CD14-positive monocyte (primary cell): Measurements from ENCODE around the gene ZGPAT. TPM values are rescaled to one million over a fixed set of nuclear protein-coding genes. Genes with fewer than 3 reads are reported as not detected.

Experiments used
- DNase-seq, 3 donors: peaks; one replicate each; pipeline ENCODE4 v3.0.0-alpha.2; 2011 to 2022
- H2AFZ ChIP-seq: 2 replicates; pipeline ENCODE4 v1.6.0; 2012; ENCODE audit warnings: mild to moderate bottlenecking, low read depth, low read length, inconsistent platforms; ENCODE audit not compliant: insufficient read depth, poor library complexity, severe bottlenecking
- H3K27ac ChIP-seq, 2 donors: 1 replicate in 1 of 2; 2 replicates in 1 of 2; pipeline ENCODE4 v1.5.1; 2012 to 2013; ENCODE audit warnings: low read length in 2 of 2, control low read depth in 1 of 2, inconsistent platforms in 1 of 2, low read depth in 1 of 2, mild to moderate bottlenecking in 1 of 2
- H3K27me3 ChIP-seq, 2 donors: one replicate each; pipeline versions ENCODE4 v1.6.0 to v1.6.1; 2011 to 2013; ENCODE audit warnings: low read length in 2 of 2; ENCODE audit not compliant: control insufficient read depth in 2 of 2, insufficient read depth in 2 of 2
- H3K36me3 ChIP-seq, 2 donors: replicated peaks in 1 of 2; 1 replicate in 1 of 2; 2 replicates in 1 of 2; pipeline versions ENCODE4 v1.5.1 to v1.6.1; 2012 to 2013; ENCODE audit warnings: low read length in 2 of 2, control low read depth in 1 of 2, inconsistent platforms in 1 of 2, mild to moderate bottlenecking in 1 of 2; ENCODE audit not compliant: insufficient read depth in 2 of 2, control insufficient read depth in 1 of 2
- H3K4me1 ChIP-seq, 2 donors: 1 replicate in 1 of 2; 2 replicates in 1 of 2; pipeline versions ENCODE4 v1.5.1 to v1.6.1; 2012 to 2013; ENCODE audit warnings: low read length in 2 of 2, control low read depth in 1 of 2, inconsistent platforms in 1 of 2, mild to moderate bottlenecking in 1 of 2, moderate library complexity in 1 of 2; ENCODE audit not compliant: insufficient read depth in 2 of 2, control insufficient read depth in 1 of 2
- H3K4me2 ChIP-seq: replicated peaks from 2 replicates; pipeline ENCODE3; 2012; ENCODE audit warnings: low read length, moderate library complexity, mild to moderate bottlenecking; ENCODE audit not compliant: poor library complexity, severe bottlenecking; ENCODE audit errors: extremely low read depth
- H3K4me3 ChIP-seq, 3 experiments: fragments of 200-600 bp in 1 of 3; sonication (generic) in 1 of 3; replicated peaks in 1 of 3; 1 replicate in 2 of 3; 2 replicates in 1 of 3; pipeline ENCODE4 v1.5.1; 2011 to 2013; ENCODE audit warnings: low read length in 3 of 3, mild to moderate bottlenecking in 3 of 3, control low read depth in 2 of 3, low read depth in 2 of 3, inconsistent platforms in 1 of 3, moderate library complexity in 1 of 3
- H3K79me2 ChIP-seq: 2 replicates; pipeline ENCODE4 v1.6.0; 2012; ENCODE audit warnings: mild to moderate bottlenecking, control low read depth, inconsistent platforms, low read length, moderate library complexity; ENCODE audit not compliant: insufficient read depth
- H3K9ac ChIP-seq: 2 replicates; pipeline ENCODE4 v1.6.0; 2017; ENCODE audit warnings: low read length, mild to moderate bottlenecking; ENCODE audit not compliant: insufficient read depth, poor library complexity, severe bottlenecking
- H3K9me3 ChIP-seq, 2 donors: replicated peaks in 1 of 2; 1 replicate in 1 of 2; 2 replicates in 1 of 2; pipeline versions ENCODE4 v1.5.1 to v1.6.1; 2012 to 2013; ENCODE audit warnings: low read length in 2 of 2, control low read depth in 1 of 2; ENCODE audit not compliant: control insufficient read depth in 1 of 2, insufficient read depth in 1 of 2
- H4K20me1 ChIP-seq: 2 replicates; pipeline ENCODE4 v1.6.0; 2012; ENCODE audit warnings: mild to moderate bottlenecking, low read length, control low read depth, moderate library complexity; ENCODE audit not compliant: insufficient read depth
- H3K27ac Mint-ChIP-seq, 7 donors: one replicate each; pipeline ENCODE4 v1.8.0; 2020; ENCODE audit warnings: mild to moderate bottlenecking in 7 of 7, mixed read lengths in 7 of 7, moderate library complexity in 6 of 7, inconsistent platforms in 2 of 7
- H3K27me3 Mint-ChIP-seq, 3 donors: one replicate each; pipeline ENCODE4 v1.8.0; 2021 to 2022; ENCODE audit warnings: low read depth in 3 of 3, mild to moderate bottlenecking in 3 of 3, mixed read lengths in 3 of 3, moderate library complexity in 3 of 3, inconsistent platforms in 1 of 3
- H3K36me3 Mint-ChIP-seq, 2 donors: one replicate each; pipeline ENCODE4 v1.8.0; 2020; ENCODE audit warnings: mixed read lengths in 2 of 2, inconsistent platforms in 1 of 2, mild to moderate bottlenecking in 1 of 2
- H3K4me1 Mint-ChIP-seq: one replicate; pipeline ENCODE4 v1.8.0; 2020; ENCODE audit warnings: mild to moderate bottlenecking, mixed read lengths
- H3K4me3 Mint-ChIP-seq, 2 donors: one replicate each; pipeline ENCODE4 v1.8.0; 2020; ENCODE audit warnings: mild to moderate bottlenecking in 2 of 2, mixed read lengths in 2 of 2, moderate library complexity in 1 of 2
- H3K9me3 Mint-ChIP-seq, 7 donors: one replicate each; pipeline ENCODE4 v1.8.0; 2020 to 2022; ENCODE audit warnings: mixed read lengths in 7 of 7, mild to moderate bottlenecking in 6 of 7, moderate library complexity in 6 of 7, inconsistent platforms in 2 of 7
- WGBS: methylation state at CpG from one replicate; pipeline ENCODE4 v1.1.5; 2013; ENCODE audit warnings: missing lambda C conversion rate; ENCODE audit not compliant: insufficient coverage; 5-methylcytosine and 5-hydroxymethylcytosine counted together
- intact Hi-C, 2 donors: fragments of 100-400 bp; cut with micrococcal nuclease; formaldehyde crosslinking; loops; one replicate each; pipeline versions ENCODE4 v1.15.0 to v1.15.1; 2023
- polyA plus RNA-seq, 3 donors: library from polyadenylated mRNA; depleted of rRNA in 1 of 3; unstranded in 2 of 3; stranded (reverse) in 1 of 3; fragments of 300-500 nt in 2 of 3; fragments of >200 nt in 1 of 3; fragmentation: Illumina TruSeq in 2 of 3; gene quantifications; 1 replicate in 2 of 3; 2 replicates in 1 of 3; pipeline ENCODE4 v1.2.3, GENCODE V29; 2012 to 2021
- TF ChIP-seq, protein P1 (sequence below): fragments of 200-600 bp; IDR thresholded peaks from one replicate; pipeline ENCODE4 v1.8.0; 2022; ENCODE audit warnings: antibody characterized with exemption, mild to moderate bottlenecking

The ZGPAT gene
- polyA plus RNA-seq, 3 donors, result 24.2 to 58.6 (median 28.3) TPM

DNA sequence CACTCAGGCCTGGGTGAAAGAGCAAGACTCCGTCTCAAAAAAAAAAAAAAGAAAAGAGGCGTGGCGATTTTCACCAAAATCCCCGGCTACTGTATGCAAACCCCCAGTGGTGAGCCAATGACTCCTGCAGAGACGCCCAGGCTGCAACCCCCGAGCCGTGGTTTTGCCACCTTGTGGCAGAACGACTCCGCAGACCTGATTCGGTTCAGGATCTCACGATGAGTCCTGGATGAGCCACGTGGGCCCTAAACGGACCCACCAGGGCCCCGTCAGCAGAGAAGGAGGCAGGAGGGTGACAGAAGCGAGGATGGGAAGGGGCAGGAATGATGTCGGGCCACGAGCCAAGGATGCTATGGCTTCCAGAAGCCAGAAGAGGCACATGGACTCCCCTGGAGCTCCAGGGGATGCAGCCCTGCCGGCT is 74.2 kb downstream of the ZGPAT start:
- no peaks in the 10 kb centered on the region for H3K9me3 ChIP-seq
- H3K27me3 ChIP-seq, result no peaks in the 10 kb centered on the region
- no peak overlapping the region for H3K27ac ChIP-seq
- peaks cover 3% of the 10 kb centered on the region for H4K20me1 ChIP-seq
- H2AFZ ChIP-seq, result no peak overlapping the region
- intact Hi-C loops, result no loop called here
- Mint-ChIP-seq H3K27me3 (peaks cover 2 to 4% (median 2%) of the 10 kb centered on the region in 3 donors), H3K9me3 (no peaks in the 10 kb centered on the region), H3K4me3 (no peak overlapping the region), H3K4me1 (peaks cover 2% of the 10 kb centered on the region), H3K36me3 (no peaks in the 10 kb centered on the region), H3K27ac (peak overlapping the region in 1 of 7 donors; percentile 34)
- WGBS, result 75% methylated on average over 15 of the region's 18 CpGs
- H3K4me2 ChIP-seq, result no peak overlapping the region
- TF ChIP-seq, protein P1, sequence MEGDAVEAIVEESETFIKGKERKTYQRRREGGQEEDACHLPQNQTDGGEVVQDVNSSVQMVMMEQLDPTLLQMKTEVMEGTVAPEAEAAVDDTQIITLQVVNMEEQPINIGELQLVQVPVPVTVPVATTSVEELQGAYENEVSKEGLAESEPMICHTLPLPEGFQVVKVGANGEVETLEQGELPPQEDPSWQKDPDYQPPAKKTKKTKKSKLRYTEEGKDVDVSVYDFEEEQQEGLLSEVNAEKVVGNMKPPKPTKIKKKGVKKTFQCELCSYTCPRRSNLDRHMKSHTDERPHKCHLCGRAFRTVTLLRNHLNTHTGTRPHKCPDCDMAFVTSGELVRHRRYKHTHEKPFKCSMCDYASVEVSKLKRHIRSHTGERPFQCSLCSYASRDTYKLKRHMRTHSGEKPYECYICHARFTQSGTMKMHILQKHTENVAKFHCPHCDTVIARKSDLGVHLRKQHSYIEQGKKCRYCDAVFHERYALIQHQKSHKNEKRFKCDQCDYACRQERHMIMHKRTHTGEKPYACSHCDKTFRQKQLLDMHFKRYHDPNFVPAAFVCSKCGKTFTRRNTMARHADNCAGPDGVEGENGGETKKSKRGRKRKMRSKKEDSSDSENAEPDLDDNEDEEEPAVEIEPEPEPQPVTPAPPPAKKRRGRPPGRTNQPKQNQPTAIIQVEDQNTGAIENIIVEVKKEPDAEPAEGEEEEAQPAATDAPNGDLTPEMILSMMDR, result no peak
- no peak overlapping the region for H3K9ac ChIP-seq
- H3K79me2 ChIP-seq, result no peaks in the 10 kb centered on the region
- no peak overlapping the region for H3K4me3 ChIP-seq
- H3K4me1 ChIP-seq, result peaks cover 0 to 6% of the 10 kb centered on the region in 2 donors
- no peak for DNase-seq
- H3K36me3 ChIP-seq, result no peaks in the 10 kb centered on the region

DNA sequence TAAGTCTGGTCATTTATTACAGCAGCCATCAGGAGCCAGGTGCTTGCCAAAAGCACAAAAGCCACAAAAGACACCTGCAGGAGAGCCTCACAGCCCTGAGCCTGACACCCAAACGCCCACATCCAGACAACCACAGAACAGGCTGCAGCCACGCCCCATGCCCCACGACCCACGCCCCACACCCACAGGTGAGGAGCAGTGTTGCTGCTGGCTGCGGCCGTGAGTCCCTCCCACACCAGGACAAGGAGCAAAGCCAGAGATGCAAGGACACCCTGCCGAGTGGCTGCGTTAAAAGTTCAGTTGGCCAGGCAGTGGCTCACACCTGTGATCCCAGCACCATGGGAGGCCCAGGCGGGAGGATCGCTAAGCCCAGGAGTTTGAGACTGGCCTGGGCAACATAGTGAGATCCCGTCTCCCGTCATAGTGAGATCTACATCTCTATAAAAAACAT is 74.7 kb downstream of the ZGPAT start:
- TF ChIP-seq, protein P1, result no peak
- H3K9me3 ChIP-seq, result no peaks in the 10 kb centered on the region
- H3K36me3 ChIP-seq, result no peaks in the 10 kb centered on the region
- no peak overlapping the region for H3K4me3 ChIP-seq
- no peak overlapping the region for H3K9ac ChIP-seq
- no peaks in the 10 kb centered on the region for H3K9me3 Mint-ChIP-seq
- peaks cover 2% of the 10 kb centered on the region for H3K4me1 Mint-ChIP-seq
- no peak overlapping the region for H3K27ac ChIP-seq
- peaks cover 2 to 4% (median 4%) of the 10 kb centered on the region in 3 donors for H3K27me3 Mint-ChIP-seq
- H2AFZ ChIP-seq, result no peak overlapping the region
- intact Hi-C loops, result no loop called here
- no peaks in the 10 kb centered on the region for H3K79me2 ChIP-seq
- no peaks in the 10 kb centered on the region for H3K36me3 Mint-ChIP-seq
- H3K4me3 Mint-ChIP-seq, result no peak overlapping the region
- no peaks in the 10 kb centered on the region for H3K27me3 ChIP-seq
- H4K20me1 ChIP-seq, result peaks cover 3% of the 10 kb centered on the region
- DNase-seq, result no peak
- peak overlapping the region in 1 of 7 donors; percentile 34 for H3K27ac Mint-ChIP-seq
- WGBS, result 89% methylated on average over 9 of the region's 12 CpGs
- H3K4me1 ChIP-seq, result peaks cover 0 to 6% of the 10 kb centered on the region in 2 donors
- no peak overlapping the region for H3K4me2 ChIP-seq
